Activated T-cell treated with anti-CD3 and anti-CD28 coated beads for 48 hours (primary cell): ENCODE results near the gene GALR3.
"Not testable (repeated sequence)": the region's sequence is repeated elsewhere in the genome, so short reads cannot be mapped to it uniquely, and the experiment has no call there.

Experiments used
- DNase-seq: peaks from one replicate; pipeline ENCODE4 v3.0.0-alpha.2; 2020; ENCODE audit warnings: low read depth

Gene GALR3, protein sequence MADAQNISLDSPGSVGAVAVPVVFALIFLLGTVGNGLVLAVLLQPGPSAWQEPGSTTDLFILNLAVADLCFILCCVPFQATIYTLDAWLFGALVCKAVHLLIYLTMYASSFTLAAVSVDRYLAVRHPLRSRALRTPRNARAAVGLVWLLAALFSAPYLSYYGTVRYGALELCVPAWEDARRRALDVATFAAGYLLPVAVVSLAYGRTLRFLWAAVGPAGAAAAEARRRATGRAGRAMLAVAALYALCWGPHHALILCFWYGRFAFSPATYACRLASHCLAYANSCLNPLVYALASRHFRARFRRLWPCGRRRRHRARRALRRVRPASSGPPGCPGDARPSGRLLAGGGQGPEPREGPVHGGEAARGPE

DNA sequence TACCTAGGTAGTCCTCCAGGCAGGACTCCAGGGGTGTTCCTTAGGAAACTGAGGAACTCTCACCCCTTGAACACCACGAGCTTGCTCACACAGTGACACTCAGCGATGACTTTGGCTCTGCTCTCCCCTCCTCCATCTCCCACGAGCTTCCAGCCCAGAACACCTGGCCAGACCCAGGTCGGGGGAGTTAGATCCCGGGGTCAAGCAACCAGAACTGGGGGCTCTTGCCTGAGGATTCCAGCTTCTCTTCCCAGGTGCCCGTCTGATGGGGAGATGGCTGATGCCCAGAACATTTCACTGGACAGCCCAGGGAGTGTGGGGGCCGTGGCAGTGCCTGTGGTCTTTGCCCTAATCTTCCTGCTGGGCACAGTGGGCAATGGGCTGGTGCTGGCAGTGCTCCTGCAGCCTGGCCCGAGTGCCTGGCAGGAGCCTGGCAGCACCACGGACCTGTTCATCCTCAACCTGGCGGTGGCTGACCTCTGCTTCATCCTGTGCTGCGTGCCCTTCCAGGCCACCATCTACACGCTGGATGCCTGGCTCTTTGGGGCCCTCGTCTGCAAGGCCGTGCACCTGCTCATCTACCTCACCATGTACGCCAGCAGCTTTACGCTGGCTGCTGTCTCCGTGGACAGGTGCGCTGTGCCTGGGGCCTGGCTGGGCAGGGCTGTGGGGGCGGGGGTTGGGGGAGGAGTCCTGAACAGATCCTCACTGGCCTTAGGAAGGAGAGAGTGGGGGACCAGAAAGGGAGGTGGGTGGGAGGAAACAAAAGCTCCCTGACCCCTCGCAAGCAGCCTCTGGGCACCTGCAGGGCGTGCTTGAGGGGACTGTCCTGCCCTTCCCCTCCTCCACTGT lies at the start of gene GALR3:
Gene GALR3 (plus strand): TSS at position 249 of the 852 bp plus-strand sequence. CDS start 25 bp downstream, at position 274.
- no peak for DNase-seq

DNA sequence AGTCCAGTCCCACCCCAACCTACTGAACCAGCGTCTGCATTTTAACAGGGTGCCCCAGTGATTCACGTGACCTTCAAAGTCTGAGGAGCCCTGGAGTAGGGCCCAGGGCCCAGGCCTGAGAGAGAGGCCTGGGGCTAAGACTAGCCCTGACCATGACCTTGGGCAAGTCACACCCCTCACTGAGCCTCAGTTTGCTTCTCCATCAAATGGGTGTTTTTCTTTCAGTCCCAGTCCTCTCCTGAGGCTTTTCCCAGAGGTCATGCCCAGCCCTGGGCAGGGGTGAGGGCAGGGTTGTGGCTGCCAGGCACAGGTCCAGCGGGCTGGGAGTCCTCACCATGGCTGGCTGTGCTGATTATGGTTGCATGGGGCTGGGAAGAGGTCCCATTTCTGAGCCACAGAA lies 48.5 kb upstream of the GALR3 start:
- DNase-seq = no peak

DNA sequence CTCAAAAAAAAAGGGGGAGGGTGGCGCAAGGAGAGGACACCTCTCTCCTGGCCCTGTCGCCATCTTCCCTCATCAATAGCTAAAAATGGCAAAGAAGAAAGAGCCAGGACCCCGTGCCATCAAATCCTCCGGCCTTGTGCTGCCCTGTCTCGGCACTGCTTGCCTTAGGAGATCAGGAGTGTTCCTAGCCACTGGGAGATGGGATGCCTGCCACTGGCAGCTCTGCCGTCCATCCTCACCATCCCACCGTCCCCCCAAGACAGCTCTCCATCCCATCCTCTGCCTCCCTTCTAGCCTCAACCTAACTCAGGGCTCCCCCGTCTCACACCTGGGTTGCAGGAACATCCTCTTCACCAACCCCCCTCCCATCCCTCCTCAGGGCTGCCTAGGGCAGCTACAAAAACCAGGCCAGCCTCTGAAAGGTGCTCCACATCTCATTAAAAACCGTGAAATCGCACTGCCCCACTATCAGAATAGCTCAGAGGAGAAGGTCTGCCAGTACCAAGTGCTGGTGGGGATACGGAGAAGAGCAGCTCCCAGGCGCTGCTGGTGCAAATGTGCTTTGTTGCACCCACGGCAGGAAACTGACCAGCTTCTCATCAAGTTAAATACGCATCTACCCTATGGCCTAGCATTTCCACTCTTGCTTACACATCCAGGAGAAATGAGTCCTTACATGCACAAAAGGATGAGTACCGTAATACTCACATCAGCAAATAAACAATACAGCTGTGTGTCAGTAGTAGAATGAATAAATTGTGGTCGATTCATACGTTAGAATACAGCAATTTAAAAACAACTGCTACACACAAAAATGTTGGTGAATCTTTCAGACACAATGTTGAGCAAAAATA lies 47.2 kb upstream of the GALR3 start:
- no peak for DNase-seq

DNA sequence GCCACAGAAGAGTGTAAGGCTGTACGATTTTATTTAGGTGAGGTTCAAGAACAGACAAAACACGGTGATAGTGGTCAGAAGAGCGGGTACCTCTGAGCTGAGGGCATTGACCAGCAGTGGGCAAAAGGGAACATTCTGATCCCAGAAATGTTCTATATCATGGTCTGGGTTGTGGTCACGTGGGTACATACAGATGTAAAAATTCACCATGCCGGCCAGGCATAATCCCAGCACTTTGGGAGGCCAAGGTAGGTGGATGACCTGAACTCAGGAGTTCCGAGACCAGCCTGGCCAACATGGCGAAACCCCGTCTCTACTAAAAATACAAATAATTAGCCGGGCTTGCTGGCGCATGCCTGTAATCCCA lies 46.6 kb upstream of the GALR3 start:
- DNase-seq = no peak

DNA sequence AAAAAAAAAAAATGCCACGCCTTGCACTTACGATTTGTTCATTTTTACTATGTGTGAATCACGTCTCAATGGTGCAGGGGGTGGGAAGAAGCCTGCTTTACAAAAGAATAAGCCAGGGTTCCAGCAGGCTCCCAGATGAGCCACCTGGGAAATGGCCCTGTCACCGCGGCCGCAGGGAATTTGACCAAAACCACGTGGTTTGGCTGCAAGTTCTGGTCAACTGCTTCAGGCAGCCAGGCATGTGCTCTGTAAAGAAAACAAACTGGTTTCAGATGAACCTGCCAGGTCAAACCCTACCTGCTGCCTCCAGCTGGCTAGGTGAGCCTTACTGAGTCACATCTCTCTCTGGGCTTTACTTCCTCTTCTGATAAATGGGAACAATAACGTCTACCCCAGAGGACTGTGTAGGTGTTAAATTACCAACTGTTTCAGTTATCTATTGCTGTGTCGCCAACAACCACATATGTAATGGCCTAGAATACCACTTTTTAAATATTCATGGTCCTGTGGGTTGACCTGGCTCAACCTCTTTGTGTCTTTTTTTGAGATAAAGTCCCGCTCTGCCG lies 46.0 kb upstream of the GALR3 start:
- no peak for DNase-seq

DNA sequence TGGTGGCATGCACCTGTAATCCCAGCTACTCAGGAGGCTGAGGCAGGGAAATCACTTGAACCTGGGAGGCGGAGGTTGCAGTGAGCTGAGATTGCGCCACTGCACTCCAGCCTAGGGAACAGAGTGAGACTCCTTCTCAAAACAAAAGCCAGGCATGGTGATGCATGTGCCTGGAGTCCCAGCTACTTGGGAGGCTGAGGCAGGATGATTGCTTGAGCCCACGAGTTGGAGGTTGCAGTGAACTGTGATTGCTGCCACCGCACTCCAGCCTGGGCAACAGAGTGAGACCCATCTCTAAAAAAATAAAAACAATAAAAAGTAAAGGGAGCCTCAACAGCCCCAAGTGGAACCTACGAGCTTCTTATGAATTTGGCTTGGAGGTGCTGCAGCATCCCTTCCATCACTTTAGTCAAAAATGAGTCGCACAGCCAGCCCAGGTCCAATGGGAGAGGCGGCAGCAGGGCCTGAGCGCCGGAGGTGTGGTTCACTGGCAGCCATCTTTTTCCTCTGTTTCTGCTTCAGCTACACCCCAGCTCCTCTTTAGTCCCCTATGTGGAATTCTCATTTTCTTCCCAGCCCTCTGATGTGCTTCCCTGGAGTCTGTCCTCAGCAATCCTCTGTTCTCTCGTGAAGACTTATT lies 44.7 kb upstream of the GALR3 start:
- DNase-seq = no peak

DNA sequence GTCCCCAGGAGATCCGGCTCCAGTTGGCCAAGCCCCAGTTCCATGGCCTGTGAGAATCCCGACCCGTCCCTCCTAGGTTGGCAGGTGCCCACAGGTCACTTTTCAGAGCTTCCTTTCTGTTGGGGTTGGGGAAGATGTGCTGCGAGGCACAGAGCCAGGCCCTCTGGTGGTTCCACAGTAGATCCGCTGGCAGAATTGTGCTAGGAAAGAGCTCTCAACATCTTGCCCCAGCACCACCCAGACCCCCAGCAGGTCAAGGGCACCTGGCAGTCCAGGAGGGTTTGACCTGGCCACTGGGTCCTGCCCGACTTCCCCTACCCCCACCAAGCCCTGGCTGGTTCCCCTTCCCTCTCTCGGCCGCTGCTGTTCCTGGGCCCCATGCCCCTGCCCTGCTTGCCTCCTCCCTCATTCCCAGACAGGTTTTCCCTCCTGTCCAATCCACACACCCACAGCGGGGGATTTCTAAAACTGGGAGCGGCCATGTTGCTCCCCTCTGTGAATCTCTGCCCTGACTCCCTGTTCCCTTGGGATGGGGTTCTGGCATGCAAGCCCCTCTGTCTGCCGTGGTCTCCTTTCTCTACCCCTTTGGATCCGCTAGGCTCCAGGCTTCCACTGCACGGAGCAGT lies 41.6 kb upstream of the GALR3 start:
- no peak for DNase-seq

DNA sequence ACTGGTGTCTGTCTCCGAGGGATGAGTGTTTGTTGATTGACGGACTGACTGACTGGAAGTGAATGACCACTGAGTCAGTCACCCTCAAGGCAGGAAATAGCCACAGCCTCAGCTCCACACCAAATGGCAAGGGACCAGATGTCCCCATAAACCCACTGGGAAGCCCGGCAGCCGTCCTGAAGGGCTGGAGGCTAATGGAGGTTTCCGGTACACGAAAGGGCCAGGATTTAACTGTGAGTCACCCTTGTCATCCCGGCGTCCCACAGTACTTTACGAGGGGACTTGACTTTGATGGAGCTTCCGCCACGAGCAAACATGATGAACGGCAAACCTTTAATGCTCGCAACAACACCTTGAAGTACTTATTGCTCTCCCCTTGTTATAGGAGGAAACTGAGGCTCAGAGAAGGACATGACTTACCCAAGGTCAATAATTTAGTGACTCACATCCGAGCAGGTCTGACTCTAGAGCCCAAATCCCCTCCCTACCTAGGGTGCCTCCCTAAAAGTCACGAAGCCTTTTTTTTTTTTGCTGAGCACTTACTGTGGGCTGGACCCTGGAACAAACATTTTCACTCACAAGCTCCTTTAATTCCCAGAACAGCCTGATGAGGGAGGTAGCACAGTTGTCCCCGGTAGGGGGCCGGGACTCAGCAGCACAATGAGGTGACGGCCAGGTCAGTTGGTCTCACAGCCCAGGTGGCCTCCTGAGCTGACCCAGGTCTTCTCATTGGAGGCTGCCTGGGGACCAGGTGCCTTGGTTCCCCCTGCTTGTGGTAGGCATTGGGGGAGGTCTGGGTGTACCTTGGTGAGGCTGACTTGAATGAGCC lies 40.6 kb upstream of the GALR3 start:
- DNase-seq = no peak

DNA sequence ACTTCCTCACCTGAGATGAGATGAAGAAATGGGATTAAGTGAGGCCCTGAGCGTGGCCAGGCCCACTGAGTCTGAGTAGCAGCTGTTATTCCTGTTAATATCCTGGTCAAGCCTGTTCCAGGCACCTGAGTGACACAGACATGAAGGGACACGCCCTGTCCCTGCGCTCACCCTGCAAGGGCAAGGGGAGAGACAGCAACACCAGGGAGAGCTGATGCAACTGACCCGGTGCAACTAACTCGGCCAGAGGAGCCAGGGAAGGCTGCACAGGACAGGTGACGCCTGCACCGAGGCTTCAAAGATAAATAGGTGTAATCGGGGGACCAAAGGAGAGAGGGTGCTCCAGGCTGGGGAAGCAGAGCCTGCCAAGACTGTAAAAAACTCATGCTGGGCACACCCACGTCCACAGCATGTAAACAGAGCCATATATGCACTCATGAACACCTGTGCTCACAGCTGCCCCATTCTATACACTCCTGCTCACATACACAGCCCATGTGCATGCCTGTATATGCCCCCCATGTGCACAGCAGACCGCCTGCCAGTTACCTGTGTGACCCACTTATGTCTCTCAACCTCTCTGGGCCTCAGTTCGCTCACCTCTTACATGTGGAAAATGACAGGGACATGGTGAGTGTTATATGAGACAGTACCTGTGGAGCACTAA lies 38.2 kb upstream of the GALR3 start:
- DNase-seq = no peak

DNA sequence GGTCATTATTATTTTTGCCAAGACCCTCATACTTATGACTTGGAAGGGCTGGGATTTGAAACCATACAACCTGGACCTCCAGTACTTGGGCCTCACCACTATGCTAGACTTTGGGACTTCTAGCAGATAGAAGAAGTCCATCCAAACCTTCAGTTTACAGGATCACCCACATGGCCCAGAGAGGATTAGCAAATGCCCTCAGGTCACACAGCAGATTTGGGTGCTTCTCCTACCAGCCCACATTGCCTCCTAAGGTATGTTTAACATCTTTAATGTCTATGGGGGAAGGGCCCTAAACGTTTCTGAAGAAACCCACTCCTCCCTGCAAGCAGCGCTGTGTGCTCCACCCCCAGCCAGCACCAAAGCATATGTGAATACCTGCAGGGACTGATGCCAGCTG lies 32.9 kb upstream of the GALR3 start:
- DNase-seq = no peak

DNA sequence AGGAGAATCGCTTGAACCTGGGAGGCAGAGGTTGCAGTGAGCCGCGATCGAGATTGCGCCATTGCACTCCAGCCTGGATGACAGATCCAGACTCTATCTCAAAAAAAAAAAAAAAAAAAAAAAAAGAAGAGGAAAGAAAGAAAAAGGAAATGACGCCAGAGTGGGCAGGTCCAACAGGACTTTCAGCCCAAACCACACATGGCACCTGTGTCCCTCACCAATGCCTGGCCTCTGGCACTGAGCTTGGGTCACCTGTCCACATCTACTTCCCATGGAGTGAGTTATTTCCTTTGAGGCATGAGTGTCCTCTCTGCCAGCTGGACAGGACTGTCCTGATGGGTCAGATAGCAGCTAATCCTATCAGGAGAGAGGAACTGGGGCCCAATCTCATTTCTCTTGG lies 30.7 kb upstream of the GALR3 start:
- no peak for DNase-seq

DNA sequence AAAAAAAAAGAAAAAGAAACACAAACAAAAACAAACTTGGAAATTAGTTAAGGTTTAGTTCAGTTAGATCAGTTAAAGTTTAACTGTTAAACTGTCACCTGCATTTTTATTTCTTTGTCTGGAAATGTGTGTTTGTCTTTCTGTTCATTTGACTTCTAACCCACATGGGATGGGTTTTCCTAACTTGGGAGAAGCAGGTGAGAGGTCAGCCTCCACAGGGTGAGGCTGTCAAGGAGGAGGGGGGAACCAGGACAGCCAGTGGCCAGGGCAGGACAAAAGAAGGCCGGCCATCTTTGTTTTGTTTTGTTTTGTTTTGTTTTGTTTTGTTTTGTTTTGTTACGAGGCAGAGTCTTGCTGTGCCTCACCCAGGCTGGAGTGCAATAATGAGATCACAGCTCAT lies 28.8 kb upstream of the GALR3 start:
- no peak for DNase-seq

DNA sequence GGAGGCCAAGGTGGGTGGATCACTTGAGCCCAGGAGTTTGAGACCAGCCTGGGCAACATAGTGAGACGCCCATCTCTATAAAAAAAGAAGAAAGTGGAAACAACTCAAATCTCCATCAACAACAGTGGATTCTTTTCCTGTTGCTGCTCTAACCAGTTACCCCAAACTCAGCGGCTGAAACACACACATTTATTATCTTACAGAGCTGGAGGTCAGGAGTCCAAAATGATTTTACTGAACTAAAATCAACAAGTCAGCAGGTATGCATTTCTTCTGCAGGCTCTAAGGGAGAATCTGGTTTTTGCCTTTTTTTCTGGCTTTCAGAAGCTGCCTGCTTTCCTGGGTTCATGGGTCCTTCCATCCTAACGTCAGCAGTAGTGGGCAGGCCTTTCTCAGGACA lies 27.1 kb upstream of the GALR3 start:
- DNase-seq = no peak

DNA sequence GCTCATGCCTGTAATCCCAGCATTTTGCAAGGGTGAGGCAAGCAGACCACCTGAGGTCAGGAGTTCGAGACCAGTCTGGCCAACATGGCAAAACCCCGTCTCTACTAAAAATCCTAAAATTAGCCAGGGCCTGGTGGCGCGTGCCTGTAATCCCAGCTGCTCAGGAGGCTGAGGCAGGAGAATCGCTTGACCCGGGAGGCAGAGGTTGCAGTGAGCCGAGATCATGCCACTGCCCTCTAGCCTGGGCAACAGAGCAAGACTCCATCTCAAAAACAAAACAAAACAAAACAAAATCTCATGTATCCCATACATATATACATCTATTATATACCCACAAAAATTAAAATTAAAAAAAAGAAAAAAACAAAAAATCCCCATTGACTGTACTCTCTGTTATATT lies 25.9 kb upstream of the GALR3 start:
- not testable (repeated sequence) for DNase-seq

DNA sequence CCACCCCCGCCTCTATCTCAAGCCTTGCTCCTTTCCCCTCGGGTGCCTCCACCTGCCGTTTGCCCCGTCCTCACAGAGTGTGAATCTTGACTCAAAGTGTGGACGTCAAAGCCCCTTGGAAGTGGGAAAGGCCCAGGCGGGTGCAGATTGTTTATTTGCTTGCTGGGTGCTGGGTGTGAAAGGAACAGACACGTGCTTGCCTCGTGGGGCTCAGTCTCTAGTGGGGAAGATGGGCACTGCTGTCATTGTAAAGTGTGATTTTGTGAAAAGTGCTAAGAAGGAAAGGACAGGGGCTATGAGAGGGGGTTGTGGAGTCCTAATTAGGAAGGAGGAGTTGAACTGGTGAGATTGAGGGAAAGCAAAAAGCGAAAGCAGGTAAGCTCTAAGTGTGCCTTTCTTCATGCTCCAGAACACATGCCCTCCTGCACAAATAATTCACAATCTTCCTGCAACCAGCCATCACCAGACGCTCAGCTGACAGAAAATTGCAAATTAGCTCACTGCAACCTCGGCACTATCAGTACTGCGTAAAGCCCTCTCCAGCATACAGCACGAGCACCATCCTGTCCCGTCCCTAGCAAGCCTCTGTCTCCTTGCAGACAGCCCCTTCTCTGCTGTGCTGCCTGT lies 25.2 kb upstream of the GALR3 start:
- no peak for DNase-seq

DNA sequence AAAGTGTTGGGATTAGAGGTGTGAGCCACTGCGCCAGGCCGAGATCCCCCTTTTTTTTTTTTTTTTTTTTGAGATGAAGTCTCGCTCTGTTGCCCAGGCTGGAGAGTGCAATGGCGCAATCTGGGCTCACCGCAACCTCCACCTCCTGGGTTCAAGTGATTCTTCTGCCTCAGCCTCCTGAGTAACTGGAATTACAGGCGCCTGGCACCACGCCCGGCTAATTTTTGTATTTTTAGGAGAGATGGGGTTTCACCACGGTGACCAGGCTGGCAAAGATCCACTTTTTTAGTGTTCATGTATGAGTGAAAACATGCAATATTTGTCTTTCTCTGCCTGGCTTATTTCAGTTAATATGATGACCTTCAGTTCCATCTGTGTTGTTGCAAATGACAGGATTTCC lies 23.2 kb upstream of the GALR3 start:
- DNase-seq = not testable (repeated sequence)

DNA sequence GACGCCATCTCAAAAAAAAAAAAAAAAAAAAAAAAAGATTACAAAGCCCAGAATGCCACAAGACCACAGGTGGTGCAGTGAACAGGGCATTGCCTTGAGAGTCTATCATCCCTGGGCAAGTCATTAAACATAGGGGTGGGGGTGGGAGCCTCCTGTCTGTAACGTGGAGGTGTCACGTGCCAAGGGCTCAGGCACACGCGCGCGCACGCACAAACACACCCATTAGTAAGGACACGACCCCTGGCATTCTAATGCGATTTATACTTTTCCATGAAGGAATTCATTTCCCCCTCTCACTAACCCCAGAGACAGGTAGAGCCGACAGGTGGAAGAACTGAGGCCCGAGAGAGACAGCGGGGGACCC lies 21.3 kb upstream of the GALR3 start:
- no peak for DNase-seq

DNA sequence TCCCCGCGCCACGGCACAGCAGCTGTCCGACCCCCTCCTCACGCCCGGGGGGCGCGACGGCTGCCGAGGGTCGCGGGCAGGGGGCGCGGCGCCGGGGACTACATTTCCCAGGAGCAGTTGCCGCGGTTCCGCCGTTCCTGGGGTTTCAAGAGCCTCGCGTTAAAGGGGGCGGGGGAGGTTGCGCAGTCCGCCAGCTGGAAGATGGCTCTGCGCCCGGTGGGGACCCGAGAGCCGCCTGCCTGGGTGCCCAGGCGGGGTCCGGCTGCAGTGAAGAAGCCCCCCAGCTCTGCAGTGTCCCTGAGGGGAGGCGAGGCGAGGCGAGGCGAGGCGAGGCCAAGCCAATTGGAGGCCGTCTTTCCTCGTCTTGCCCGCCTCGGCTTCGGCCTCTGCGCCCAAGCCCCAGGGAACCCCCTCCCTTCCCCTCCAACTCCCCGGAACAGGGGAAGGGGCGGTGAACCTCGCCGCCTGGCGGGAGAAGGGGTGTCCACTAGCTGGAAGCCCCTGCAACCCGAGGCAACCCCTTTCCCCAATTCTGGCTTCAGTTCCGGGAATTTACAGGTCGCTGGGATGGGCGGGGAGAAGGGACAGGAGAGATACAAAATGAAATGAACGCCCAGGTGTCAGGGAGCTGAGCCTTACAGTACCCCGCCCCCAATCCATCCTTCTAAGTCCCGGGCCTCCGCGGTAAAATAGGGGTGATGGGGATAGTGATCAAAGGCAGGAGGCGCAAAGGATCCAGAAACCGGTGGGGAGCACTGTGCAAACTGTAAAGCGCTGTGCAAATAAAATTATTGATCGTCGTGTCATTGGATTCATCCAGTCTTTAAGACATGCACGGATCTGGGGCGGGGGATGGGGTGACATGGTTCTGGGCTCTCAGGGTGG lies 20.6 kb upstream of the GALR3 start:
- DNase-seq = no peak
